ENCODE results near the gene KLHL4. TPM values are rescaled to one million over a fixed set of nuclear protein-coding genes. Genes with fewer than 3 reads are reported as not detected.

Gene KLHL4
- total and polyA plus RNA-seq, 4 donors: 0.19 to 0.70 (median 0.46) TPM

DNA sequence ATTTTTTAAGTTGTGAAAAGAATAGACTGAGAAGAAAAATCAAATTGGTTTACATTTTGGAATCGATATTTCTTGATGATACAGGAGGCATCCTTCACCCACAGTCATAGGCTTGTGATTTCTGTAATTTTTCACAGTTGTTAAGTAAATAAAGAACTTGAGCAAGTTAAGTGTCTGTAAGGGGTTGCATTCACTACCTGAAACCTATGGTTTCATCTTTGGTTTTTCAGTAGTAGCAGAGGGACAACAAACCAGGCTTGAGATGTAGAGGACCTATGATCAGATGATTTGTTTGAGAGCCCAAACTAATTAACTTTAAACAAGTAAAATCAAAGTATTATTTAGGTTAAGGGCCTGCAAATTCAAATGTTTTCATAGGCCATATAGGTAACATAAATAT lies 175.6 kb downstream of the KLHL4 start:
- H3K4me1 ChIP-seq (ENCODE audit: control insufficient read depth in 4 of 4, insufficient read depth in 4 of 4, low read length in 3 of 4): no peaks in the 10 kb centered on the region
- no peak for TF ChIP-seq HNF4G (IDR thresholded peaks at IDR 0.05)
- TF ChIP-seq, protein P1, sequence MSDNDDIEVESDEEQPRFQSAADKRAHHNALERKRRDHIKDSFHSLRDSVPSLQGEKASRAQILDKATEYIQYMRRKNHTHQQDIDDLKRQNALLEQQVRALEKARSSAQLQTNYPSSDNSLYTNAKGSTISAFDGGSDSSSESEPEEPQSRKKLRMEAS (IDR thresholded peaks at IDR 0.05): no peak
- TF ChIP-seq TAF1 (conservative IDR thresholded peaks at IDR 0.05): no peak
- TF ChIP-seq FOXA1 (IDR thresholded peaks at IDR 0.05): no peak
- no peak for TF ChIP-seq EGR1 (IDR thresholded peaks at IDR 0.05; ENCODE audit: low read depth in 2 of 2)
- TF ChIP-seq HNF4A (conservative IDR thresholded peaks at IDR 0.05): no peak
- TF ChIP-seq, protein P2, sequence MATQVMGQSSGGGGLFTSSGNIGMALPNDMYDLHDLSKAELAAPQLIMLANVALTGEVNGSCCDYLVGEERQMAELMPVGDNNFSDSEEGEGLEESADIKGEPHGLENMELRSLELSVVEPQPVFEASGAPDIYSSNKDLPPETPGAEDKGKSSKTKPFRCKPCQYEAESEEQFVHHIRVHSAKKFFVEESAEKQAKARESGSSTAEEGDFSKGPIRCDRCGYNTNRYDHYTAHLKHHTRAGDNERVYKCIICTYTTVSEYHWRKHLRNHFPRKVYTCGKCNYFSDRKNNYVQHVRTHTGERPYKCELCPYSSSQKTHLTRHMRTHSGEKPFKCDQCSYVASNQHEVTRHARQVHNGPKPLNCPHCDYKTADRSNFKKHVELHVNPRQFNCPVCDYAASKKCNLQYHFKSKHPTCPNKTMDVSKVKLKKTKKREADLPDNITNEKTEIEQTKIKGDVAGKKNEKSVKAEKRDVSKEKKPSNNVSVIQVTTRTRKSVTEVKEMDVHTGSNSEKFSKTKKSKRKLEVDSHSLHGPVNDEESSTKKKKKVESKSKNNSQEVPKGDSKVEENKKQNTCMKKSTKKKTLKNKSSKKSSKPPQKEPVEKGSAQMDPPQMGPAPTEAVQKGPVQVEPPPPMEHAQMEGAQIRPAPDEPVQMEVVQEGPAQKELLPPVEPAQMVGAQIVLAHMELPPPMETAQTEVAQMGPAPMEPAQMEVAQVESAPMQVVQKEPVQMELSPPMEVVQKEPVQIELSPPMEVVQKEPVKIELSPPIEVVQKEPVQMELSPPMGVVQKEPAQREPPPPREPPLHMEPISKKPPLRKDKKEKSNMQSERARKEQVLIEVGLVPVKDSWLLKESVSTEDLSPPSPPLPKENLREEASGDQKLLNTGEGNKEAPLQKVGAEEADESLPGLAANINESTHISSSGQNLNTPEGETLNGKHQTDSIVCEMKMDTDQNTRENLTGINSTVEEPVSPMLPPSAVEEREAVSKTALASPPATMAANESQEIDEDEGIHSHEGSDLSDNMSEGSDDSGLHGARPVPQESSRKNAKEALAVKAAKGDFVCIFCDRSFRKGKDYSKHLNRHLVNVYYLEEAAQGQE (IDR thresholded peaks at IDR 0.05): no peak
- TF ChIP-seq ZBTB33 (IDR thresholded peaks at IDR 0.05): no peak
- TF ChIP-seq SP1 (IDR thresholded peaks at IDR 0.05): no peak
- TF ChIP-seq YY1 (IDR thresholded peaks at IDR 0.05): no peak
- no peak for TF ChIP-seq NR2F2 (IDR thresholded peaks at IDR 0.05)
- TF ChIP-seq, protein P3, sequence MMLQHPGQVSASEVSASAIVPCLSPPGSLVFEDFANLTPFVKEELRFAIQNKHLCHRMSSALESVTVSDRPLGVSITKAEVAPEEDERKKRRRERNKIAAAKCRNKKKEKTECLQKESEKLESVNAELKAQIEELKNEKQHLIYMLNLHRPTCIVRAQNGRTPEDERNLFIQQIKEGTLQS (IDR thresholded peaks at IDR 0.05): no peak
- no peak for TF ChIP-seq GABPA (IDR thresholded peaks at IDR 0.05 in 1 of 2, conservative IDR thresholded peaks at IDR 0.05 in 1 of 2)
- no peak for TF ChIP-seq FOXA2 (IDR thresholded peaks at IDR 0.05)
- TF ChIP-seq CTCF (IDR thresholded peaks at IDR 0.05; ENCODE audit: low read depth, low read length, missing input control): no peak
- TF ChIP-seq JUND (IDR thresholded peaks at IDR 0.05): no peak
- TF ChIP-seq RAD21 (IDR thresholded peaks at IDR 0.05): no peak
- no peak for TF ChIP-seq RXRA (IDR thresholded peaks at IDR 0.05)
- no peaks in the 10 kb centered on the region for H3K36me3 ChIP-seq (ENCODE audit: control insufficient read depth in 4 of 4, insufficient read depth in 3 of 4, low read depth in 1 of 4, low read length in 3 of 4)
- DNase-seq (ENCODE audit: low spot score): no peak
- no peaks in the 10 kb centered on the region for H3K9me3 ChIP-seq (ENCODE audit: control insufficient read depth in 4 of 4, low read length in 3 of 4)
- no peak overlapping the region for H3K4me3 ChIP-seq (ENCODE audit: low read depth in 1 of 3, low read length in 3 of 3)
- H3K27ac ChIP-seq (ENCODE audit: low read depth in 1 of 2, low read length in 2 of 2): no peak overlapping the region
- no peaks in the 10 kb centered on the region for H3K27me3 ChIP-seq (ENCODE audit: control insufficient read depth in 4 of 4, insufficient read depth in 4 of 4, low read length in 3 of 4)
- H3K9ac ChIP-seq (ENCODE audit: low read depth in 1 of 2, low read length in 2 of 2): no peak overlapping the region
- WGBS: 81% methylated on average over 1 of the region's 1 CpG

Measured in liver (tissue), 9 donors.